CD4-positive, alpha-beta T cell treated with Interleukin-6 for 4 hours (primary cell): ENCODE data around the gene CHCHD6.

Experiments used
- DNase-seq: peaks from one replicate; pipeline ENCODE4 v3.0.0-alpha.2; 2020; ENCODE audit warnings: mixed read lengths

CHCHD6 gene

GRCh38 chr3:126867190-126867862 is 163.3 kb downstream of the CHCHD6 start:
- DNase-seq, result no peak

- no peak for DNase-seq
Measured at GRCh38 chr3:126867863-126868200, 163.8 kb downstream of the CHCHD6 start.

- DNase-seq, result no peak
Measured at GRCh38 chr3:126870608-126871210, 166.7 kb downstream of the CHCHD6 start.

- DNase-seq, result no peak
Measured at GRCh38 chr3:126872701-126873342, 168.8 kb downstream of the CHCHD6 start.

GRCh38 chr3:126873416-126873815 is 169.4 kb downstream of the CHCHD6 start:
- DNase-seq, result no peak

GRCh38 chr3:126878664-126879063 is 174.6 kb downstream of the CHCHD6 start:
- DNase-seq, result no peak

- no peak for DNase-seq
Measured at GRCh38 chr3:126880901-126881300, 176.9 kb downstream of the CHCHD6 start.

- no peak for DNase-seq
Measured at GRCh38 chr3:126881861-126882260, 177.8 kb downstream of the CHCHD6 start.

- DNase-seq, result no peak
Measured at GRCh38 chr3:126883241-126883640, 179.2 kb downstream of the CHCHD6 start.

- DNase-seq, result no peak
Measured at GRCh38 chr3:126885425-126885824, 181.4 kb downstream of the CHCHD6 start.

GRCh38 chr3:126886217-126886616 is 182.2 kb downstream of the CHCHD6 start:
- DNase-seq, result no peak

- no peak for DNase-seq
Measured at GRCh38 chr3:126887686-126888085, 183.6 kb downstream of the CHCHD6 start.

GRCh38 chr3:126888186-126888760 is 184.2 kb downstream of the CHCHD6 start:
- DNase-seq, result no peak

- DNase-seq, result no peak
Measured at GRCh38 chr3:126889276-126890201, 185.5 kb downstream of the CHCHD6 start.

GRCh38 chr3:126891141-126891540 is 187.1 kb downstream of the CHCHD6 start:
- DNase-seq, result no peak

- no peak for DNase-seq
Measured at GRCh38 chr3:126891791-126892190, 187.8 kb downstream of the CHCHD6 start.

- no peak for DNase-seq
Measured at GRCh38 chr3:126893651-126894050, 189.6 kb downstream of the CHCHD6 start.

GRCh38 chr3:126894475-126894874 is 190.4 kb downstream of the CHCHD6 start:
- DNase-seq, result no peak

- no peak for DNase-seq
Measured at GRCh38 chr3:126895178-126896066, 191.4 kb downstream of the CHCHD6 start.

GRCh38 chr3:126896067-126896441 is 192.0 kb downstream of the CHCHD6 start:
- no peak for DNase-seq

- no peak for DNase-seq
Measured at GRCh38 chr3:126896968-126897367, 192.9 kb downstream of the CHCHD6 start.

GRCh38 chr3:126897943-126898342 is 193.9 kb downstream of the CHCHD6 start:
- DNase-seq, result no peak
